ENCODE results near the gene TUT4.

TUT4 gene

DNA sequence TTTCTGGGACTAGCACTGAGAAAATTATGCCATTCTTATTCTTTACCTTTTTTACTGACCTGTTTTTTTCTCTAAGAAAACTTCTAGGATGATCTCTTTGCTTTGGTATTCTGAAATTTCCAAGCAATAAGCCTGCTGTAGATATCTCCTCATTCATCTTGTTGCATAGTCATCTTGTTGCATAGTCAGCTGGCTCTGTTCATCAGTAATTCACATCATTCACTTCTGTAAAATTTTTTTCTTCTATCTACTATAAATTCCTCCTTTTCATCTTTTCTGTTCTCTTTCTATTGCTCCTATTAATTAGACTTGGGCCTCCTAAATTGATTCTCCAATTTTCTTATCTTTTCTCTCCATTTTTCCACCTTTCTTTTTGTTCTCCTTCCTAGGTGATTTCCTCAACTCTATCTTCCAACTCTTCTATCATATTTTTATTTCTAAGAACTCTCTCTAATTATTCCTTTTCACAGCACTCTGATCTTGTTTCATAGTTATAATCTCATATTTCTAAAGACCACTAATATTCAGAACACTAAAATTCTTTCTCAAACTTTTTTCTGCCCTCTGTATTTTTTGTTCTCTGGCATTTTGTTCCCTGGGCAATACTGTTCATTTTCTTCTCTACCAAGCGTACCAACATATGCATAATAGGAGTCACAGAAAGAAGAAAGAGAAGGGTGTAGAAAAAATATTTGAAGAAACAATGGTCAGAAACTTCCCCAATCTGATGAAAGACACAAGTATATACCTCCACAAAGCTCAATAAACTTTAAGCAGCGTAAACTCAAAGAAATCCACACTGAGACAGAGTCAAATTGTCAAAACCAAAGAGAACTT, 17.7 kb downstream of the TUT4 start:
- no peak for DNase-seq (ENCODE audit: low read depth in 3 of 3, low spot score in 1 of 3)

DNA sequence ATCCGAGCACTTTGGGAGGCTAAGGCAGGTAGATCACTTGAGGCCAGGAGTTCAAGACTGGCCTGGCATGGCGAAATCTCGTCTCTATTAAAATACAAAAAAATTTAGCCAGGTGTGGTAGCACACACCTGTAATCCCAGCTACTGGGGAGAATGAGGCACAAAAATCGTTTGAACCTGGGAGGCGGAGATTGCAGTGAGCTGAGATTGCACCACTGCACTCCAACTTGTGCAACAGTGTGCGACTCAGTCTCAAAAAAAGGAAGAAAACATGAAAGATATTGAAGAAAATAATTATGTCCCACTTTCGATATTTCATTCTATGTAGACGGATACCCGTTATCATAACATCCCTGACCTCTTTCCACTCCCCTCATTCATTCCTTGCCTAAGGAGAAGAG, 19.2 kb downstream of the TUT4 start:
- no peak for DNase-seq (ENCODE audit: low read depth in 3 of 3, low spot score in 1 of 3)

DNA sequence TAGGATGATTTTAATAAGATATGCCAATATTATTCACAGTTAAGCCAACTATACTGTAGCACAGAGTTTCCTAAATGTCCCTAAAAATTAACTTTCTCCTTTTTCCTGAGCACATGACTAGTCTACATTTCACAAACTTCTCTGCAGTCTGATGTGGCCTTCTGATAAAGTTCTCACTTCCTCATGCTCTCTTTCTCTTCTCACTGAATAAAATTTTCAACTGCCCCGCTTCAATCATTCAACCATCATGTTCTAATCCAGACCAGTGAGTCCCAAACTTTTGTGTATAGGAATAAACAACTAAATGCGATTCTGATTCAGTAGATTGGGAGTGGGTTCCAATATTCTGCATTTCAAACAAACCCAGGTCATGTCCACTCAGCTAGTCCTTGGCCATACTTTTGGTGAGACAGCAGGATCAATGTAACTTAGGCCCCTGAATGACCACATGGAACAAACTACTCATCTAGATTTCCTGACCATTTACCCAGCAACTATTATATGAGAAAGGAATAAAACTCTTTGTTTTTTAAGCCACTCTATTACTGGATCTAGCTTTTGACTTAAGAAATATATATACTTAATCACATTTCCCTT, 20.1 kb downstream of the TUT4 start:
- no peak for DNase-seq (ENCODE audit: low read depth in 3 of 3, low spot score in 1 of 3)

DNA sequence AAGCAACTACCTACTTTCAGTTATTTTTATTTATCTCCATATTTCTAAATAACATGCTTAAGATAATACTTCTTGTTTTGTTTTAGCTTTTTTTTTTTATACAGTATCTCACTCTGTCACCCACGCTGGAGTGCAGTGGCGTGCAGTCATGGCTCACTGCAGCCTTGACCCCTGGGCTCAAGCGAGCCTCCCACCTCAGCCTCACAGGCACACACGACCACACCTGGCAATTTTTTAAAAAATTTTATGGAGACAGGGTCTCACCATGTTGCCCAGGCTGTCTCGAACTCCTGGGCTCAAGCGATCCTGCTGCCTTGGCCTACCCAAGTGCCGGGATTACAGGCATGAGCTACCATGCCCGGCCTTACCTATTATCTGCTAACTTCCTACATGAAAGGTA, 20.6 kb downstream of the TUT4 start:
- no peak for DNase-seq (ENCODE audit: low read depth in 3 of 3, low spot score in 1 of 3)

DNA sequence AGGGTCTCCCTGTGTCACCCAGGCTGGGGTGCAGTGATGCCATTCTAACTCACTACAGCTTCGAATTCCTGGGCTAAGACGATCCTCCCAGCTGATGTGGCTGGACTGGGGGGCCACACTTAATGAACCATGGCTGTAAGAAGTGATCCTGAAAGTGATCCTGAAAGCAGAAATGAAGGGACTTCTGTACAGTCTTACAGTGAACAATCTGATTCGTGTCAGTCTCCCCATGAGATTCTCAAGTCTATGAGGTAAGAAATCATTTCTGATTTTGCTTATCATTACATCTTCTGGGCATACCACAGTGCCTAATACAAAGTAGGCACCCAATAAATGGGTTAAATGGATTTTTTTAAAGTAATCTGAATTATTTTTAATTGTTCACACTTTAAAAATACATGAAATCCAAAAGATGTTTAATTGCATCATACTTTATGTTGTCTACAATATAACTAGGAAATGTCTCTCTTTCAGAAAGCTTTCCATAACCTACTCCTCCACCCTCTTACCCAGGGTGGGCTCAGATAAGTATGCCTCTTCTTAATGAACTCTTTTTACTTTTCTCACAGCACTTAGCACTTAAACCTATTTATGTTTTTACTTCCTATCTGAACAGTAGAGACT, 21.5 kb downstream of the TUT4 start:
- DNase-seq (ENCODE audit: low read depth in 3 of 3, low spot score in 1 of 3) = no peak

DNA sequence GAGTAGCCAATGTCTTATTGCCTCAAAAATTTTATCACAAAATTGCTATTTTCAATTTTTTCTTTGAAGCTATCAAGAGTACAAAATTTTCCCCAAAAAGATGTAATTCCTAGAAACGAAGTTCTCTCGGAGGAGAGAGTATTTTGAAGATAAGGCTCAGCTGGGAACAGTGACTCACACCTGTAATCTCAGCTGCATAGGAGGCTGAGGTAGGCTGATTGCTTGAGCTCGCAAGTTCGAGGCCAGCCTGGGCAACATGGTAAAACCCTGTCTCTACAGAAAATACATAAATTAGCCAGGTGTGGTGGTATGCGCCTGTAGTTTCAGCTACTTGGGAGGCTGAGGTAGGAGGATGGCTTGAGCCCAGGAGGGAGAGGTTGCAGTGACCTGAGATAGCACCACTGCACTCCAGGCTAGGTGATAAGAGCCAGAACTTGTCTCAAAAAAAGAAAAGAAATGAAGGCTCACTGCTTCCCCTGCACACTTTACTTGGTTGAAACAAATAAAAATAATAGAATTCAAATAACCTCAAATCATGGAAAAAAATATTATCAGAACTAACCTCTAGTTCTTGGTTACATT, 22.2 kb downstream of the TUT4 start:
- no peak for DNase-seq (ENCODE audit: low read depth in 3 of 3, low spot score in 1 of 3)

DNA sequence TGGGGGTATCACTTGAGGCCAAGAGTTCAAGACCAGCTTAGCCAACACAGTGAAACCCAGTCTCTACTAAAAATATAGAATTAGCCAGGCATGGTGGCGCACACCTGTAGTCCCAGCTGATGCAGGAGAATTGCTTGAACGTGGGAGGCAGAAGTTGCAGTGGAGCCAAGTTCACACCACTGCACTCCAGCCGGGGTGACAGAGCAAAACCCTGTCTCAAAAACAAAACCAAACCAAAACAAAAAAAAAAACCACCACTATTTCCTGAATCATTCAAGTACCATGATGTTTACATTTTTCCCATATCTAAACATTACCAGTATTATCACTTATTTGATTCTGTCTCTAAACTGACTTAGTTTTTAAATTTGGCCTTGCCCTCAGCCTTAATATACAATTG, 29.5 kb downstream of the TUT4 start:
- DNase-seq (ENCODE audit: low read depth in 3 of 3, low spot score in 1 of 3) = no peak

DNA sequence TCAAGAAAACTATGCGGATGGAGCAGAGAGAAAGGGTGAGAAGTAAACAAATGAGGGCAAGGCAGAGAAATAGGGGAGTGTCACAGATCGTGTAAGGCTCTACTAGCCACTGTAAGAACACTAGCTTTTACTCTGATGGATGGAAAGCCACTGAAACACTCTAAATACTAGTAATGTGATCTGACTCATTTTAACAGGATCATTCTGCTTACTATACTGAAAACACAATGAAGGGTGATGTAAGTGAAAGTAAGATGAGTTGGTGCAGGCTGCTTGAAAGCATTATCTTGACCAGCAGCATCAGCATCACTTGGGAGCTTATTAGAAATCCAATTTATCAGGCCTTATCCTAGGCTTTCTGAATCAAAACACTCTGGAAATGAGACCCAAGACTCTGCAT, 32.7 kb downstream of the TUT4 start:
- DNase-seq (ENCODE audit: low read depth in 3 of 3, low spot score in 1 of 3) = no peak

DNA sequence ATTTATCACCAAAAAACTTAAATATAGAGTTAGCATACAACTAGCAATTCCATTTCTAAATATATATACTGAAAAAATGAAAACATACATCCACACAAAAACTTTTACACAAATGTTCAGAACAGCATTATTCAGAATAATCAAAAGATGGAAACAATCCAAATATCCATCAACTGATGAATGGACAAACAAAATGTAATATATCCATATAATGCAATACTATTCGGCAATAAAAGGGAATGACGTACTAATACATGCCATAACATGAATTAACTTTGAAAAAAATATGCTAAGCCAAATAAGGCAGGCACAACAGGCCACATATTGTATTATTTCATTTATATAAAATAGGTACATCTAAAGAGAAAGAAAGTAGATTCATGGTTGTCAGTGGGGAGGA, 33.9 kb downstream of the TUT4 start:
- DNase-seq (ENCODE audit: low read depth in 3 of 3, low spot score in 1 of 3) = no peak

DNA sequence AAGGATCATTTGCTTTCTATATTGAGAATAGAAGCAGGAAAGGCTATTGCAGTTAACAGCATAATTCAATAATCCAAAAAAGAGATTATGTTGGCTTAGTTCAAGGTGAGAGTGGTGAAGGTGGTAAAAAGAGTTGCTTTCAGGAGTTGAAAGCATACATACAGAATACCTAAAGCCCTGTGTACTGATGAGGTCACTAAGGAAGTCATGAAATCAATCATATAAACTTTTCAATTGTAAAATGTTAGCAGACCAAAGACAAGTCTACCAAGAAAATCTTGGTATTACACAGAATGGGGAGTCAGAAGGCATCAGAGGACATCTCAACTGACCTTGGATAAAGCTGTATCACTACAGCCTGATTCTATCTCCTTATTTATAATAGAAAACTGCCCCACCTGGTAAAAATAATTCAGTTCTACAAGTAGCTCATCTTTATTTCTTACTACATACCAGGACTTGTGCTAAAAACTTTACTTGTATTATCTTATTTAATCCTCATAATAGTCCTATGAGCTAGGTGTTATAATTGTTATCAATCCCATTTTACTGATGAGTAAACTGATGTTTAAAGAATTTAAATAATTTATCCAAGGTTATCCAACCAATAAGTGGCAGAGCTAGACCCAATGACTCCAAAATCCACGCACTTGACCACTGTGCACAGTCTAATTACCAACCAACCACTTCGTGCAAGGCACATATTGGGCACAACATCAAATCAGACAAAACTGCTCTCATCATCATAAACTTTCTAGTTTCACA, 40.9 kb downstream of the TUT4 start:
- no peak for DNase-seq (ENCODE audit: low read depth in 3 of 3, low spot score in 1 of 3)

DNA sequence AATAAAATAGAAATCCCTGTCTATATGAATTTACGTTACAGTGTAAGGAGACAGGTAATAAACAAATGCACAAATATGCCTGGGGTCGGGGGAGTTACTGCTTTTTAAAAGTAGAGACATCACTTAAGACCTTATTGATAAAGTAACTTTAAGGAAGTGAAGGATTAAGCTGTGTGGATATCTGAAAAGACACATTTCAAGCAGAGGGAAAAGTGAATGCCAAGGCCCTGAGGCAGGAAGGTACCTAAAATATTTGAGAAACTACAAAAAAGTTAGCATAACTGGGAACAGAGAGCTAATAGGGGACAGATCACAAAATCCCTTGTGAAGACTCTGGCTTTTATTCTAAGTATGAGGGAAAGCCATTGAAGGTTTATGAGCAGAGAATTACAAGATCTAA, 41.5 kb downstream of the TUT4 start:
- no peak for DNase-seq (ENCODE audit: low read depth in 3 of 3, low spot score in 1 of 3)

DNA sequence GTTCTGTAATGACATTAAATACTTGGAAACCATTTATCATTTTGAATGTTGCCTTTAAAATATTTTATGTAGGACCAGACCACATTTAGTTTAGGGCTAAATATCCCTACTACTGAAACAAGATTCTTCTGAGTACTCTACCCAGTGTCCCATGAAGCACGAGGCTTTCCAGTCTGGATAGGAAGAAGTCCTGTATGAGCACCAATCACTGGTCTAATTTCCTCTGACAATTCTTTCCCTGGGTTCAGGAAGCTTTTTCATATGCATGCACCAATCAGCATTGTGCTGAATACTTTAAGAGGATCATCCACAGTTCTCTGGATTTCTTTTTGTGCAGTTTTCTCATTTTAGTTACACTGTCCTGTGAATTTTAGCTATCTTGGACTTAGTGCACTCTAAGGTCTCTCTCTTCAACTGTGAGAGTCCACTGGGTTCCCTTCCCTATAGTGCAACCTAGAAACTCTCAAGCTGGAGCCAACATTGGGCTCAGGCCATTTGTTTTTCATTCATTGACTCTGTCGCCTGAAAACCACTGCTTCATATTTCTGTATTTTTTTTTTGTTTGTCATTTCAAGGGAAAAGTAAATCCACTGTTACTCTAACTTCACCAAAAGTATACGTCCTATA, 45.9 kb downstream of the TUT4 start:
- DNase-seq (ENCODE audit: low read depth in 3 of 3, low spot score in 1 of 3) = no peak

DNA sequence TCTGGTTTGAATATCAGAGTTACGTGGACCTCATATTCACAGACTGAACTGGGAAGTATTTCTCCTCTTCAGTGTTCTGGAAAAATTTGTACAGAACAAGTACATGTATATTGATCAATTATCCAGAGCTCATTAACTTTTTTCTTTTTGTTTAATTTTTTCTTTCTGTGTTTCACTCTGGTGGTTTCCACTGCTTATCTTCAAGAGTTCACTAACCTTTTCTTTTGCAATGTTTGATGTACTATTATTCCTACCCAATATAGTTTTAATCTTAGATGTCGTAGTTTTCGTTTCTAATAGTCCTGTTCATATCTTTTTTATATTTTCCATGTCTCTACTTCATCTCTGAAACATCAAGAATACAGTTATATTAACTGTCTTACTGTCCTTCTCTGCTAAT, 46.5 kb downstream of the TUT4 start:
- DNase-seq (ENCODE audit: low read depth in 3 of 3, low spot score in 1 of 3) = no peak

DNA sequence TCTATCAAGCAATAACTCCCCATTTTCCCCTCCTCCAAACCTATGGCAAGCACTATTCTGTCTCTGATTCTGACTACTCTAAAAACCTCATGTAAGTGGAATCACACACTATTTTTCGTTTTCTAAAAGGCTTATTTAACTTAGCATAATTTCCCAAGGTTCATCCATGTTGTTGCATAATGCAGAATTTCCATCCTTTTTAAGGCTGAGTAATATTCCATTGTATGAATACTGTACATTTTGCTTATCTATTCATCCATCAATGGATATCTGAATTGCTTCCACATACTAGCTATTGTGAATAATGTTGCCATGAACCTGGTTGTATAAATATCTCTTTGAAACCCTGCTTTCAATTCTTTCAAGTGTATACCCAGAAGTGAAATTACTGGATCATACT, 48.2 kb downstream of the TUT4 start:
- no peak for DNase-seq (ENCODE audit: low read depth in 3 of 3, low spot score in 1 of 3)

DNA sequence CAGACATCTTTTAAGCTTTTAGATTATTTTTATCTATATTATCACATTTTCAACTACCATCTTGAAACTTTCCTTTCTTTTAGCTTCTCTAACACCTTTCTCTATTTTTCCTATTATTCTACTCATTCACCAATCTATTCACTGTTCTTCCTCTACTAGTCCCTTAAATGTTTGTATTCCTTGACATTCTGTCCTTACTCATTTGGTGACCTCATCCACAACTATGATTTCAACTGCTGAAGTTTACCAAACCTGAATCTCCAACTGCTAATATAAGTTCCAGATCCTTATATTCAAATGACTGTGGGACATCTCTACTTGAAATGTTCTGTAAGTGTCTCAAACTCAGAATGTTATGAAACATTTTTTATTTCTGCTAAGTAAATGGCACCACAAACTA, 49.2 kb downstream of the TUT4 start:
- no peak for DNase-seq (ENCODE audit: low read depth in 3 of 3, low spot score in 1 of 3)

DNA sequence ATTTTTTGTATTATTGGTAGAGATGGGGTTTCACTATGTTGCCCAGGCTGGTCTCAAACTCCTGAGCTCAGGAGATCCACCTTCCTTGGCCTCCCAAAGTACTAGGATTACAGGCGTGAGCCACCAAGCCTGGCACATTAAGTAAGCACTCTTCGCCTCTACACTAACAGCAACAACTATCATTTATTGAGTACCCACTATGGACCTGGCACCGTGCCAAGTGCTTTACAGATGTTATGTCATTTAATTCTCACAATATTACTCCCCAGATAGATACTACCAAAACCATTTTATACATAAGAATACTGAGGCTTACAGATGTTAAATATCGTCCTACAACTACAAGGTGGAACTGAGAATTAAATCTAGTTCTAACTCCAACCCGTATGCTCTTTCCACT, 50.1 kb downstream of the TUT4 start:
- DNase-seq (ENCODE audit: low read depth in 3 of 3, low spot score in 1 of 3) = no peak

DNA sequence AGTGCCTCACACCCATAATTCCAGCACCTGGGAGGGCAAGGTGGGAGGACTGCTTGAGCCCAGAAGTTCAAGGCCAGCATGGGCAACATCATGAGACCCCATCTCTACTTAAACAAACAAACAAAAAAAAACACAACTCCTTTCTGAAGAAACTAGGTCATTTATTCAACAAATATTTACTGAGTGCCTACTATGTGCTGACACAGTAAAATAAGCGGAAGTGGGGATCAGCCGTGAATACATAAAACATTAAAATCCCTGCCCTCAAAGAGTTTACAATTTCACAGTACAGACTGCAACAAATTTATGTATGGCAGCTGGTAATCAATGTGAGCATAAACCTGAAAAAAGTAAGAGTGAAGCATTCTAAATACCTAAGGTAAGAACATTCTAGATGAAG, 65.3 kb downstream of the TUT4 start:
- DNase-seq (ENCODE audit: low read depth in 3 of 3, low spot score in 1 of 3) = no peak

DNA sequence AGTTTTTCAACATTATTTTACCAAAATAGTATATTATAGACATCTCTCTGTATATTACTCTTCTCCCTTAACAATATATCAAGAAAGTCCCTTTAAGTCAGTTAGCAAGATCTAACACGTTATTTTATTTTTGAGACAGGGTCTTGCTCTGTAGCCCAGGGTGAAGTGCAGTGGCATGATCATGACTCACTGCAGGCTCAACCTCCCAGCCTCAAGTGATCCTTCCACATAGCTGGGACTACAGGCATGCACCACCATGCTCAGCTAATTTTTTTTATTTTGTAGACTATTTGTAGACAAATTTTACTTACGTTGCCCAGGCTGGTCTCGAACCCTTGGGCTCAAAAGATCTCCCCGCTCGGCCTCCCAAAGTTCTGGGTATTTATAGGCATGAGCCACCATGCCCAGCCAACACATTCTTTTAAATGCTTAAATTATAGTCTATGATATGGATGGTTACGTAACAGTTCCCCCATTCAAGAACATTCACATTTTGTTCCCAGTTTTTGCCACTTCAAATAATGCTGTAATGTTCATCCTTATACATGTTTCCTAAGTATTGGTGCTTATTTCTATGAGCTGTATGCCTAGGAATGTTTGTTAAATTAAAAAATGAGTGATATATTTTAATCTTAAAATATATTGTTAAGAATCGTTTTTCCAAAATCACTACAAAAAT, 70.4 kb downstream of the TUT4 start:
- no peak for DNase-seq (ENCODE audit: low read depth in 3 of 3, low spot score in 1 of 3)

DNA sequence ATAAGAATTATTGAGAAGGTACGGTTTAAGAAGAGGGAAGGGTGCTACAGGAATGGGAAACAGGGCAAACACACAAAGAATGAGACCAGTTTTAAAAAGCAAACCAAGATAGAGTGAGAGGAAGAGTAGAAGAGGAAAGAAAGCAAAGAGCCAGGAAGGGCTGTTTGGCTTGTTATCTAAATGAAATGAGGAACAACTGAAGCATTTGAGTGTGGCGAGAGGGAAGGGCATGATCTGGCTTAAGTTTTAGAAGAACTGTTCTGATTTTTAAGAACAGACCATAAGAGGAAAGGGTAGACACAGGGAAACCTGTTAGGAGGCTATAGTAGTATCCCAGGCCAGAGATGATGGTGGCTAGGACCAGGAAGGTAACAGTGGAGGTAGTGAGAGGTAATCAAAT, 73.8 kb downstream of the TUT4 start:
- no peak for DNase-seq (ENCODE audit: low read depth in 3 of 3, low spot score in 1 of 3)

DNA sequence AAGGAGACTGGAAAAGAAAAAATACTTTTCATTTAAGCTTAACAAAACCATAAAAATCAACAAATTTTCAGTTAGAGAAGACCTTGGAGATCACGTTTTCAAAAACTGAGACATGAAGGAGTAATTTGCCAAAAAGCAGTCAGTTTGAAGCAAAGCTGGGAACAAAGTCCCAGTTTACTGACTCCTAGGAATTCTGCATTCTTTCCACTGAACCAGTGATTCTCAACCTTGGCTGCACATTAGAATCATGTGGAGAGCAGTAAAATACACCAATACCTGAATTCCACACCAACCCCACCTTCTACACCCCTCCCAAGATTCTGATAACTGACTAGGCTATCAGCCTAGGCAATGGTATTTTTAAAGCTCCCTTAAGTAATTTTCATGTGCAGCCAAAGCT, 75.0 kb downstream of the TUT4 start:
- no peak for DNase-seq (ENCODE audit: low read depth in 3 of 3, low spot score in 1 of 3)

DNA sequence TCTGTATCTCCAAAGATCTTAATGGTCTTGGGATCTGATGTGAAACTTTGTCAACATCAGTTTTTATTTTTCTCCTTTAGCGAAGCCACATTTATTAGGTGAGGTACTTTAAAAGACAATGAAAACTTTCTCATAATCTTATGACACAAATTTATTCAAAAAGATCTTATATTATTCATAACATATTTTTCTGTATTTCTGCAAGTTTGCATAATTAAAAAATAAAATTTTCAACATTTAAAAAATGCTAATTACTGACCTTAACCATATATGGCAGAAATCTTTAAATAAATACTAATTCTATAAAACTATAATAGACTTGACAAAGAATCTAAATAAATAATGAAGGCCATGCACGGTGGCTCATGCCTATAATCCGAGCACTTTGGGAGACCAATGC, 75.9 kb downstream of the TUT4 start:
- no peak for DNase-seq (ENCODE audit: low read depth in 3 of 3, low spot score in 1 of 3)
